Central memory CD8-positive, alpha-beta T cell (primary cell): ENCODE measurements around the gene CIAO2A.
"Not testable (repeated sequence)": the region's sequence is repeated elsewhere in the genome, so short reads cannot be mapped to it uniquely, and the experiment has no call there.

ENCODE experiments used
- ATAC-seq: fragments of 150-1000 bp; cut with Tn5 transposase; replicated peaks from 2 replicates; pipeline ENCODE4 v1.10.0; 2022; ENCODE audit warnings: mild to moderate bottlenecking, moderate FRiP score, moderate number of reproducible peaks; ENCODE audit not compliant: poor library complexity, severe bottlenecking; ENCODE audit errors: extremely low read depth
- DNase-seq, 2 donors: peaks; one replicate each; pipeline ENCODE4 v3.0.0; 2021; ENCODE audit warnings: low spot score in 2 of 2
- H3K27ac Mint-ChIP-seq: one replicate; pipeline ENCODE4 v1.8.0; 2022; ENCODE audit warnings: low read depth, mild to moderate bottlenecking, moderate library complexity, mixed read lengths
- H3K27me3 Mint-ChIP-seq: one replicate; pipeline ENCODE4 v1.8.0; 2022; ENCODE audit warnings: mixed read lengths
- H3K36me3 Mint-ChIP-seq: one replicate; pipeline ENCODE4 v1.8.0; 2022; ENCODE audit warnings: mild to moderate bottlenecking, moderate library complexity, mixed read lengths; ENCODE audit not compliant: insufficient read depth
- H3K4me1 Mint-ChIP-seq: one replicate; pipeline ENCODE4 v1.8.0; 2022; ENCODE audit warnings: mixed read lengths
- H3K4me3 Mint-ChIP-seq: one replicate; pipeline ENCODE4 v1.8.0; 2022; ENCODE audit warnings: mild to moderate bottlenecking, moderate library complexity, mixed read lengths
- H3K9me3 Mint-ChIP-seq: one replicate; pipeline ENCODE4 v1.8.0; 2022; ENCODE audit warnings: mixed read lengths

CIAO2A gene

DNA sequence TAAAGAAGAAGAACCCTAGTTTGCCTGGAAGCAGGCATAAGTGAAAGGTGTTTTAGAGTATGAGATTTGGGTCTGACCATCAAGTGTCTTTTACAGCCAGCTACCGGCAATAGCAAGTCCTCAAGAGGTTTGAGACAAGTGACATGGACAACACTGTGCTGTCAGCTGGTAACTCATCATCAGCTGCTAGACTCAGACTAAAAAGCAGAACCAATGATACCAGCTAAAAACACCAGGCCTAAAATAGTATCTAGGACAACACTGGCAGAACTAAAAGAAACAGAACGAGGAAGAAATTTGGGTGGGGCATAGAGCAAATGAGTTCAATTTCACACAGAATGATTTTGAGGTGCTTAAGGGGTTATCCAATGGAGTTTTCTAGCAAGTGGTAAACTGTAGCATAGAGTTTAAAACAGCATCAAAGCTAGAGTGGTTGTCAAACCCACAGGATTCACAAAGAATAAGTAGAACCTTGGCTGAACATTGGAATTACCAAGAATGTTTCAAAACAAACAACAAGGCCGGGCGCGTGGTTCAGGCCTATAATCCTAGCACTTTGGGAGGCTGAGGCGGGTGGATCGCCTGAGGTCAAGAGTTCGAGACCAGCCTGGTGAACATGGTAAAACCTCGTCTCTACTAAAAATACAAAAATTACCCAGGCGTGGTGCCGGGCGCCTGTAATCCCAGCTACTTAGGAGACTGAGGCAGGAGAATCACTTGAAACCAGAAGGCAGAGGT lies 3.9 kb downstream of the CIAO2A start:
- ATAC-seq (no peak), DNase-seq (no peak)
- Mint-ChIP-seq H3K36me3 (peaks cover 18% of the 10 kb centered on the region), H3K4me1 (peaks cover 50% of the 10 kb centered on the region), H3K27ac (peak overlapping the region; percentile 65), H3K27me3 (no peaks in the 10 kb centered on the region), H3K9me3 (no peaks in the 10 kb centered on the region), H3K4me3 (no peak overlapping the region)

DNA sequence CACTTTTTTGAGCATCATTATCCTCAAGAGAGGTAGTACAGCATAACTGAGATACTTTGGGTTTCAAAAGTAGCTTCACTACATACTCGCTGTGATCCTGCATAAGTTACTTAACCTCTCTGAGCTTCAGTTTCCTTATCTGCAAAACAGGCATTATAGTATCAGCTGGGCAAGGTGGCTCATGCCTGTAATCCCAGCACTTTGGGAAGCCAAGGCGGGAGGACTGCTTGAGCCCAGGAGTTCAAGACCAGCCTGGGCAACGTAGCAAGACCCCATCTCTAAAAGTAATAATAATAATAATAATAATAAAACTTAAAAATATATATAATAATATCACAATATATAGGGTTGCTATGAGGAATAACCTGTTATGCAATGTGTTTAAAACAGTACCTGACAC lies 10.9 kb downstream of the CIAO2A start:
- Mint-ChIP-seq H3K27me3 (no peaks in the 10 kb centered on the region), H3K9me3 (no peaks in the 10 kb centered on the region), H3K4me3 (no peak overlapping the region), H3K4me1 (peaks cover 4% of the 10 kb centered on the region), H3K27ac (no peak overlapping the region), H3K36me3 (peaks cover 18% of the 10 kb centered on the region)
- ATAC-seq (no peak), DNase-seq (no peak)

- not testable (repeated sequence) for H3K4me1 Mint-ChIP-seq, H3K9me3 Mint-ChIP-seq, DNase-seq, H3K36me3 Mint-ChIP-seq, ATAC-seq, H3K4me3 Mint-ChIP-seq, H3K27me3 Mint-ChIP-seq
- H3K27ac Mint-ChIP-seq = peak overlapping the region; percentile 57
These were observed 20.1 kb downstream of the CIAO2A start for GRCh38 chr15:64073496-64073895.

DNA sequence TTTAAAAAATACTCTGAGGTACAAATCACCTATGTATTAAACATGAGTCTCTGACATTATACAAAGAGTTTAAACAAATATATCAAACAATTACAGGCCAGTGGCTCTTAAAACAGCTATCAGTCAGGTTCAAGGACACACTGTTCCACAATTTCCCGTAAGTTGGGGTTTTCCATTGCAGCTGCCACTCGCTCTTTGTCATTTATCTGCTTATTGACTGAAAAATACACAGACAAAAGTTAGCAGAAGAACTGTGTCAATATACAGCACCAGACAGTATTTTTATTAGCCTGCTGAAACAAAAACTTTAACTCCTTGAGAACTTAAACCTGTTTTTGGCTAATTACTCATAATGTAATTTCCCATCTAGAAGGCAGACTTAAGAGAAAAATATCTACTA lies 20.8 kb downstream of the CIAO2A start:
- ATAC-seq (no peak), DNase-seq (no peak)
- Mint-ChIP-seq H3K4me3 (no peak overlapping the region), H3K36me3 (peaks cover 7% of the 10 kb centered on the region), H3K27ac (no peak overlapping the region), H3K4me1 (peaks cover 11% of the 10 kb centered on the region), H3K9me3 (no peaks in the 10 kb centered on the region), H3K27me3 (no peaks in the 10 kb centered on the region)

GRCh38 chr15:64071931-64072765 lies 21.5 kb downstream of the CIAO2A start:
- no peak for ATAC-seq
- H3K4me1 Mint-ChIP-seq = peaks cover 11% of the 10 kb centered on the region
- no peak overlapping the region for H3K27ac Mint-ChIP-seq
- no peaks in the 10 kb centered on the region for H3K9me3 Mint-ChIP-seq
- no peaks in the 10 kb centered on the region for H3K27me3 Mint-ChIP-seq
- no peak overlapping the region for H3K4me3 Mint-ChIP-seq
- no peak for DNase-seq
- peaks cover 3% of the 10 kb centered on the region for H3K36me3 Mint-ChIP-seq

DNA sequence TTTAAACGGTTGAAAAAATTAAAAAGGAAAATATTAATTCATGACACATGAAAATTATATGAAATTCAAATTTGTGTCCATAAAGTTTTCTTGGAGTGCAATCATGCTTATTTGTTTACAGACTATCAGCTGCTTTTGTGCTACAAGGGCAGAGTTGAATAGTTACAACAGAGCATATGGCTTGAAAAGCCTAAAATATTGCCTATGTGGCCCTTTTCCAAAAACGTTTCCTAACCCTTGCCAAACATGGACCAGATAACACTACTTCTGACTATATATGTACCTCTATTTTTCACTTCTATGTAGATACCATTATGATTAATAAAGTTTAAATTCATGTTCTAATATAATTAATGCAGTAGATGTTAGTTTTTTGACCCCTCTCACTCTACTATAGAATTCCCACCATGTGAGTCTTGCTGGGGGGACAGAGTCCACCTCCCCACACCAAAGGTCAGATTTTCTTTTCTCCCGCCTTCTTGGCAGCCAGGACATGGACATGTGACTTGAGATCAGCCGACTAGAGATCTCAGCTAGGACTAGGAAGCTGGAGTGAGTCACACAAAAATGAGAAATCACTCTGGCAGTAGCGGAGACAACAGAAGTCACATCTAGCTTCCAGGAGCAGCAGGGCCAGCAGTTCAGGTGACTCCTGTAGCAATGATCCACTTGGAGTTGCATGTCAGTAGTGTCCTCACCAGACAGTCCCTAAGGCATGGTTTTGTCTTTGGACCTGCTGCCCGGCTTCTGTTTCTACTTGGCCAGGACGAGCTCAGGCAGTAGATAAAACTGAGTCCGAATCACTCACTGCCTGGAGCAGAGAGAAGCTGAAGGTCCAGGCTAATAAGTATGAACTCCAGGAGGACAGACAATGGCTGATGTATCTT lies 22.4 kb downstream of the CIAO2A start:
- peaks cover 9% of the 10 kb centered on the region for H3K4me1 Mint-ChIP-seq
- H3K27ac Mint-ChIP-seq = no peak overlapping the region
- DNase-seq = no peak
- ATAC-seq = no peak
- H3K9me3 Mint-ChIP-seq = no peaks in the 10 kb centered on the region
- H3K4me3 Mint-ChIP-seq = no peak overlapping the region
- H3K36me3 Mint-ChIP-seq = peaks cover 3% of the 10 kb centered on the region
- no peaks in the 10 kb centered on the region for H3K27me3 Mint-ChIP-seq

GRCh38 chr15:64070106-64070505 lies 23.5 kb downstream of the CIAO2A start:
- no peaks in the 10 kb centered on the region for H3K9me3 Mint-ChIP-seq

DNA sequence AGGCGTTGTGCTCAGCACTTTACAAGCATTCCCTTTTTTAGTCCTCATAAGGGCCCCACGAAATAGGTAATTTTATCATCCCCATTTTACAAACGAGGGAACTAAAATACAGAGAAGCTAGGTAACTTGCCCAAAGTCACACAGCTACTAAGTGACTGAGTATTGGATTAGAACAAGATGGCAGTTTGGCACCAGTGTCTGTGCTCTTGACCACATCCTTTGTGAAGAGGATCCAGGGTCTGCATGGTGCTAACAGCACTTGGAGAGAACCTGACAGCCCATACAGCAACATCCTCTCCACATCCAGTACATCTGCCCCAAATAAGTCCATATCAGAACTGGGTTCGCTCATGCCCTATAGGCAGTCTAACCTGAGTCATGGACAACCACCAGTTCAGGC lies 25.5 kb downstream of the CIAO2A start:
- H3K36me3 Mint-ChIP-seq = peaks cover 3% of the 10 kb centered on the region
- no peak for DNase-seq
- ATAC-seq = peak; percentile 30

More at GRCh38 chr15:64070106-64070505, 23.5 kb downstream of the CIAO2A start:
- Mint-ChIP-seq H3K27ac (no peak overlapping the region), H3K36me3 (peaks cover 3% of the 10 kb centered on the region), H3K4me3 (no peak overlapping the region), H3K27me3 (no peaks in the 10 kb centered on the region), H3K4me1 (peaks cover 7% of the 10 kb centered on the region)
- ATAC-seq (no peak), DNase-seq (no peak)

DNA sequence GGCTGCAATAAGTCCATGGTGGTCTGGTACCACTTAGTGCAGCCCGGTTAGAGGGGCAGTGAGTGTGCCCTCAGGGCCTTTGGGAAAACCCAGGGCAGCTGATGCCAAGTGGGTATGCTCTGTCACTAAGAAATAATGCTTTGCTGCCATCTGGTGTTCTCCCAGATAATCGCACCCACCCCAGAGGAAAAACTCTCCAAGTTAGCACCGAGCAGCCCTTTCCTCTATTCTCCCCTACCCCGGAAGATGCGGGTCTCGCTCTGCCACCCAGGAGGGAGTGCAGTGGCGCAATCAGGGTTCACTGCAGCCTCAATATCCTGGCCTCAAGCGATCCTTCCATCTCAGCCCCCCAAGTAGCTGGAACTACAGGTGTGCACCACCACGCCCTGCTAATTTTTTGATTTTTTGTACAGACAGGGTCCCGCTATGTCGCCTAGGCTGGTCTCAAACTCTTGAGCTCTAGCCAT lies 26.0 kb downstream of the CIAO2A start:
- ATAC-seq (peak; percentile 74), DNase-seq (peak; percentile 62 to 67)
- Mint-ChIP-seq H3K4me1 (peaks cover 7% of the 10 kb centered on the region), H3K36me3 (peaks cover 3% of the 10 kb centered on the region), H3K9me3 (no peaks in the 10 kb centered on the region), H3K4me3 (no peak overlapping the region), H3K27me3 (no peaks in the 10 kb centered on the region), H3K27ac (no peak overlapping the region)

More for the DNA sequence above, 25.5 kb downstream of the CIAO2A start:
- Mint-ChIP-seq H3K4me1 (peaks cover 7% of the 10 kb centered on the region), H3K9me3 (no peaks in the 10 kb centered on the region), H3K27ac (no peak overlapping the region), H3K4me3 (no peak overlapping the region), H3K27me3 (no peaks in the 10 kb centered on the region)

GRCh38 chr15:64066451-64066850 lies 27.2 kb downstream of the CIAO2A start:
- no peaks in the 10 kb centered on the region for H3K36me3 Mint-ChIP-seq
- ATAC-seq = no peak
- H3K9me3 Mint-ChIP-seq = no peaks in the 10 kb centered on the region
- H3K4me1 Mint-ChIP-seq = peaks cover 7% of the 10 kb centered on the region
- no peak for DNase-seq
- no peaks in the 10 kb centered on the region for H3K27me3 Mint-ChIP-seq
- H3K4me3 Mint-ChIP-seq = no peak overlapping the region
- no peak overlapping the region for H3K27ac Mint-ChIP-seq

GRCh38 chr15:64060716-64061115 lies 32.9 kb downstream of the CIAO2A start:
- Mint-ChIP-seq H3K9me3 (no peaks in the 10 kb centered on the region), H3K27ac (no peak overlapping the region), H3K36me3 (no peaks in the 10 kb centered on the region), H3K4me1 (no peaks in the 10 kb centered on the region), H3K27me3 (no peaks in the 10 kb centered on the region), H3K4me3 (no peak overlapping the region)
- DNase-seq (no peak), ATAC-seq (no peak)

DNA sequence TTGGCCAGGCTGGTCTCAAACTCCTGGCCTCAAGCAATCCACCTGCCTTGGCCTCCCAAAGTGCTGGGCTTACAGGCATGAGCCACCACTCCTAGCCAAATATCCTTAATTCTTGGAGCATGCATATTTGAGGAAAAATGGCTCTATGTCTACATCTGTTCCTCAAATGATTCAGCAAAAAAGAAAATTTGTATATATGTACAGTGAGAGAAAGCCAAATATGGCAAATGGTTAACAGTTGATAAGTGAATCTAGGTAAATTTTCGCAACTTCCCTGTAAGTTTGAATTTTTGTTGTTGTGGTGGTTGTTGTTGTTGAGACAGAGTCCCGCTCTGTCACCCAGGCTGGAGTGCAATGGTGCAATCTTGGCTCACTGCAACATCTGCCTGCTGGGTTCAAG lies 34.5 kb downstream of the CIAO2A start:
- H3K27me3 Mint-ChIP-seq, H3K4me1 Mint-ChIP-seq, H3K4me3 Mint-ChIP-seq, H3K9me3 Mint-ChIP-seq, H3K36me3 Mint-ChIP-seq, DNase-seq, ATAC-seq, H3K27ac Mint-ChIP-seq: not testable (repeated sequence)
